Measurements from ENCODE around the gene TALDO1.
A peak's percentile ranks its signal among the peaks of the same experiment; 100 is the strongest.

Gene TALDO1

DNA sequence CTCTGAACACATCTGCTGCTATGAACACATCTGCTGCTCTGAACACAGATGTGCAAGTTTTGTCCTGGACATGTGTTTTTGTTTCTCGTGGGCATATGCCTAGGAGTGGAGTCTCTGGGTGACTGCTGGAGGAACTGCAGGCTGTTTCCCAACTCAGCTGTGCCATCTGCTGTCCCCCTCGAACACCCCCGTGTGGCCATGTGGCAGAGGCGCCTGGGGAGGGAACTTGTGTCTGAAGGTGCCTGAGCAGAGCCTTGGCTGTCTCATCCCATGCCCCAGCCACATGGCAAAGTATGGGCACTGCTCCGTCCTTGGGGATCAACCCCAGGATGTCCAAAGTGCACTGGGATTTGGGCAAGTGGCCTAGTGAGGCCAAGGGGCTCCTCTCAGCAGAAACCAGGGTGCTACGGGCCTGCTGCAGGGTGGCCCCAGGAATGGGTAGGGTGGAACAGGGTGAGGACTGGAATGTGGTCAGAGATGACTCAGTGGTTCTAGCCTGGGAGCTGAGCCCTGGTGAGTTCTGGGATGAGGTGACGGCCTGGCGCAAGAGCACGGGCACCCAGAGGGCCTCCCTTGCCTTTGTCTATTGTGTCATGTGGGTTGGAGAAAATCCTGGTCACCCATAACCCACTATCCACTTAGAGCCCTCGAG, 15.3 kb downstream of the TALDO1 start:
- peak; percentile 25 for TF ChIP-seq CTCF (conservative IDR thresholded peaks at IDR 0.05; ENCODE audit: low read depth, low read length)
- DNase-seq (ENCODE audit: low read depth): peak; percentile 72
- H3K4me3 ChIP-seq (ENCODE audit: low read depth, low read length): no peak overlapping the region

GRCh38 chr11:763073-763463, 15.8 kb downstream of the TALDO1 start:
- no peak for TF ChIP-seq CTCF (conservative IDR thresholded peaks at IDR 0.05; ENCODE audit: low read depth, low read length)
- no peak for DNase-seq (ENCODE audit: low read depth)
- no peak overlapping the region for H3K4me3 ChIP-seq (ENCODE audit: low read depth, low read length)

DNA sequence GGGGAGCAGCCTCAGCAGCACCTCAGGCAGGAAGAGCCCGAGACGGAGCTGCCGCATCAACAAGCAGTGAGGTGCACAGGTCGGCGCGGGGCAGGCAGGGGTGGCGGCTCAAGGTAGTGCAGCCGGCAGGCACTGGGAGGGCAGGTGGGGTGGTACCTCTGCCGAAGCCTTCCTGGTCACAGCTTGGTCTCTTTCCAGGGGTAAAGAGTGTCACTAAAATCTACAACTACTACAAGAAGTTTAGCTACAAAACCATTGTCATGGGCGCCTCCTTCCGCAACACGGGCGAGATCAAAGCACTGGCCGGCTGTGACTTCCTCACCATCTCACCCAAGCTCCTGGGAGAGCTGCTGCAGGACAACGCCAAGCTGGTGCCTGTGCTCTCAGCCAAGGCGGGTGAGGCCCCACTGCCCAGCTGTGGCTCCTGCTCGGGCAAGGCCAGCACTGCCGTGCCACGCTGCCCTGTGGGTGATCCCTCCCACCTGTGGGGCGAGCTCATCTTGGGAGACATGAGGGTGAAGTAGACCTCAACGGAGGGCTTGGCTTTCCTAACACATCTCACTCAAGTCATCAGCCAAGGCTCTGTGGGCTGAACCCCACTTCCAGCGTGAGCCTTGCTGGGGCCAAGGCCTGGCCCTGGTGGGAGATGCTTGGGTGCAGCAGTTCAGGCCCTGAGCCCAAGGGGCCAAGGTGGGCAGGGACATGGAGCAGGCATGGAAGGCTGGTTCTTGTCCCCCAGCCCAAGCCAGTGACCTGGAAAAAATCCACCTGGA, 16.5 kb downstream of the TALDO1 start:
- no peak overlapping the region for H3K4me3 ChIP-seq (ENCODE audit: low read depth, low read length)
- no peak for DNase-seq (ENCODE audit: low read depth)
- no peak for TF ChIP-seq CTCF (conservative IDR thresholded peaks at IDR 0.05; ENCODE audit: low read depth, low read length)

DNA sequence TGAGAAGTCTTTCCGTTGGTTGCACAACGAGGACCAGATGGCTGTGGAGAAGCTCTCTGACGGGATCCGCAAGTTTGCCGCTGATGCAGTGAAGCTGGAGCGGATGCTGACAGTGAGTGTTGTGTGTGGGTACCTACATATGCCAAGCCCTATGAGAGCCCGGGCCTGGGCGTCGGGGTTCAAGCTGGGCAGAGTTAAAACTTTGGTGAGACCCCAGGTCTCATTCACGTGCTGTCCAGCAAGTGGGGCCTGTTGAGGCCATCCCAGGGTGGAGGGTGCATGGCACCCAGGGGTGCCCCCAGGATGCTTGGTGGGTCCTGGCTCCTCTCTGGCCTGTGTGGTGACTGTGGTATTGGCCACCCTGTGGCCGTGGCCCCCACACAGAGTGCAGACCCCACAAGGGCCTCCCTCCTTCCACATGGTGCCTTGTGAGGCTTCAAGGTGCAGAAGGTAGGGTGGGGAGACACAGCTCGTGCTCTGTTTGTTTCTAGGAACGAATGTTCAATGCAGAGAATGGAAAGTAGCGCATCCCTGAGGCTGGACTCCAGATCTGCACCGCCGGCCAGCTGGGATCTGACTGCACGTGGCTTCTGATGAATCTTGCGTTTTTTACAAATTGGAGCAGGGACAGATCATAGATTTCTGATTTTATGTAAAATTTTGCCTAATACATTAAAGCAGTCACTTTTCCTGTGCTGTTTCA, 17.2 kb downstream of the TALDO1 start:
- H3K4me3 ChIP-seq (ENCODE audit: low read depth, low read length): no peak overlapping the region
- no peak for TF ChIP-seq CTCF (conservative IDR thresholded peaks at IDR 0.05; ENCODE audit: low read depth, low read length)
- no peak for DNase-seq (ENCODE audit: low read depth)

DNA sequence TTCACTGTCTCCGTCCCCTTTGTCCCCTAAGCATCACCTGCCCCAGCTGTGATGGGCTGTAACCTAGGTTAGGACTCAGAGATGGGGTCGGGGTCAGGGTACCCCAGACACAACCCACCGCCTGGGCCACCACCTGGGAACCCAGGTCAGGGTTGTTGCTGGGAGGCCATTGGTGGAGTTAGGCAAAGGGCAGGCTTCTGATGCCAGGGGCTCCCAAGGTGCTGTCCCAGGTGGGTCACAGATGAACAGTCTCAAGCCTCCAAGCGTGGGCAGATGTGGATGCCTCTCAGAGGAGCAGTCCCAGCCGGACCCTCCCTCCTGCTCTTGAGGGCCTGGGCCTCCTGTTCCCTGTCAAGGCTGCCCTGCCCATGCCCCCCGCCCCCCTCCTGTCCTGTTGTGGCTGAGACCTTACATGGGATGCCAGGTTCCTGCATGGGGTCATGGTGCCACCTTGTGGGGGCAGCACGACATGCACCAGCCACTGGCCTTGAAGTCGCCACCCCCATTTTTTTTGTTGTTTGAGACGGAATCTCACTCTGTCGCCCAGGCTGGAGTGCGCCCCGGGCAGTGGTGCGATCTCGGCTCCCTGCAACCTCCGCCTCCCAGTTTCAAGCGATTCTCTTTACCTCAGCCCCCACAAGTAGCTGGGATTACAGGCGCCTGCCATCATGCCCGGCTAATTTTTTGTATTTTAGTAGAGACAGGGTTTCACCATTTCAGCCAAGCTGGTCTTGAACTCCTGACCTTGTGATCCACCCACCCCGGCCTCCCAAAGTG, 17.9 kb downstream of the TALDO1 start:
- peak; percentile 45 for TF ChIP-seq CTCF (conservative IDR thresholded peaks at IDR 0.05; ENCODE audit: low read depth, low read length)
- DNase-seq (ENCODE audit: low read depth): peak; percentile 43
- no peak overlapping the region for H3K4me3 ChIP-seq (ENCODE audit: low read depth, low read length)

DNA sequence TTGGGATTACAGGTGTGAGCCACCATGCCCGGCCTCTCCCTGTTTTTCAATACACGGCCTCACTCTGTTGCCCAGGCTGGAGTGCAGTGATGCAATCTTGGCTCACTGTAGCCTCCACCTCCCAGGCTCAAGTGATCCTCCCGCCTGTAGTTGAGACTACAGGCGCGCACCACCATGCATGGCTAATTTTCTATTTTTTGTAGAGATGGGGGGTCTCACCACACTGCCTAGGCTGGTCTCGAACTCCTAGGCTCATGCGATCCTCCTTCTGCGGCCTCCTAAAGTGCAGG, 18.5 kb downstream of the TALDO1 start:
- H3K4me3 ChIP-seq (ENCODE audit: low read depth, low read length): no peak overlapping the region
- no peak for DNase-seq (ENCODE audit: low read depth)
- no peak for TF ChIP-seq CTCF (conservative IDR thresholded peaks at IDR 0.05; ENCODE audit: low read depth, low read length)
